Vein endothelial cell (primary cell): Measurements from ENCODE around the gene POU2F2. TPM values are rescaled to one million over a fixed set of nuclear protein-coding genes. Genes with fewer than 3 reads are reported as not detected.

ENCODE experiments used
- small RNA-seq: library from RNA; depleted of rRNA; stranded (forward); fragments of <200 nt; gene quantifications from one replicate; pipeline ENCODE3, GENCODE V24; 2012
- total RNA-seq: library from RNA; depleted of rRNA; stranded (reverse); fragments of >200 nt; gene quantifications from 2 replicates; pipeline ENCODE4 v1.2.3, GENCODE V29; 2012

Gene POU2F2
- 1.3 and 1.5 TPM in 2 replicates for total RNA-seq

GRCh38 chr19:42132030-42132628, at the start of gene POU2F2:
Gene POU2F2 (minus strand): TSS chr19:42132446. CDS start chr19:42132411, 35 bp downstream.

GRCh38 chr19:42075616-42076379, 56.4 kb downstream of the POU2F2 start, which contains the start of gene ZNF574:
Gene ZNF574 (plus strand): TSS chr19:42076166. CDS start chr19:42078607, 2,441 bp downstream.

GRCh38 chr19:42069619-42070351, 62.5 kb downstream of the POU2F2 start, which contains the start of gene GRIK5:
Gene GRIK5 (minus strand): TSS chr19:42070206. CDS start chr19:42065770, 4,436 bp downstream.

Small RNAs within 50 kb of the gene (small RNA-seq; reads per million reads assigned to genes)
- gene MIR4323, result not detected

Other genes with a start within 250 kb of the POU2F2 start
- gene ARHGEF1, start 249.3 kb downstream of the POU2F2 start, total RNA-seq, result 56.2 and 56.8 TPM in 2 replicates
- gene ERFL, start 204.0 kb downstream of the POU2F2 start, total RNA-seq, result not detected in 2 replicates
- 80.0 and 119 TPM in 2 replicates for gene RABAC1, start 173.1 kb downstream of the POU2F2 start, total RNA-seq
- under 0.01 TPM in 1 of 2 replicates, not detected in the other for gene ATP1A3, start 138.2 kb downstream of the POU2F2 start, total RNA-seq
- gene GRIK5, start 62.2 kb downstream of the POU2F2 start, total RNA-seq, result under 0.01 TPM in 1 of 2 replicates, not detected in the other
- gene ZNF574, start 56.3 kb downstream of the POU2F2 start, total RNA-seq, result 23.2 and 26.8 TPM in 2 replicates
- 18.9 and 24.6 TPM in 2 replicates for gene DEDD2, start 85.2 kb upstream of the POU2F2 start, total RNA-seq
- 15.7 and 16.7 TPM in 2 replicates for gene ZNF526, start 87.9 kb upstream of the POU2F2 start, total RNA-seq
- 30.1 and 34.4 TPM in 2 replicates for gene GSK3A, start 110.2 kb upstream of the POU2F2 start, total RNA-seq
- gene ERF, start 122.7 kb upstream of the POU2F2 start, total RNA-seq, result 56.6 and 90.2 TPM in 2 replicates
- gene CIC, start 136.8 kb upstream of the POU2F2 start, total RNA-seq, result 37.2 and 42.5 TPM in 2 replicates
- 0.67 and 0.98 TPM in 2 replicates for gene PRR19, start 169.7 kb upstream of the POU2F2 start, total RNA-seq
- 41.3 and 51.6 TPM in 2 replicates for gene PAFAH1B3, start 170.2 kb upstream of the POU2F2 start, total RNA-seq
- not detected in 2 replicates for gene TMEM145, start 180.9 kb upstream of the POU2F2 start, total RNA-seq
- 33.1 and 49.0 TPM in 2 replicates for gene MEGF8, start 193.2 kb upstream of the POU2F2 start, total RNA-seq